ENCODE data around the gene NUCB2.

GRCh38 chr11:17333799-17334586, 57.5 kb downstream of the NUCB2 start:
- TF ChIP-seq CTCF (conservative IDR thresholded peaks at IDR 0.05 in 1 of 2, IDR thresholded peaks at IDR 0.05 in 1 of 2; ENCODE audit: low read depth in 1 of 2, low read length in 2 of 2) (no peak), EZH2 (IDR thresholded peaks at IDR 0.05; ENCODE audit: low read length, missing control alignments) (no peak)
